Naive B cell (primary cell): ENCODE results near the gene AGFG2. TPM values are rescaled to one million over a fixed set of nuclear protein-coding genes. Genes with fewer than 3 reads are reported as not detected.

Source experiments
- ATAC-seq, 2 donors: fragments of 150-1000 bp; cut with Tn5 transposase; 2 replicates each; pipeline ENCODE4 v1.10.0; 2021; ENCODE audit warnings: low read depth in 2 of 2, mild to moderate bottlenecking in 2 of 2, moderate library complexity in 2 of 2
- DNase-seq: peaks from one replicate; pipeline ENCODE4 v3.0.0; 2022
- H3K27ac Mint-ChIP-seq, 6 donors: one replicate each; pipeline ENCODE4 v1.8.0; 2020 to 2022; ENCODE audit warnings: mild to moderate bottlenecking in 6 of 6, mixed read lengths in 6 of 6, moderate library complexity in 5 of 6, inconsistent platforms in 2 of 6
- H3K27me3 Mint-ChIP-seq, 3 donors: one replicate each; pipeline ENCODE4 v1.8.0; 2021 to 2022; ENCODE audit warnings: mixed read lengths in 3 of 3, mild to moderate bottlenecking in 1 of 3
- H3K36me3 Mint-ChIP-seq, 2 donors: one replicate each; pipeline ENCODE4 v1.8.0; 2020 to 2022; ENCODE audit warnings: mixed read lengths in 2 of 2, inconsistent platforms in 1 of 2, mild to moderate bottlenecking in 1 of 2
- H3K4me1 Mint-ChIP-seq, 3 donors: one replicate each; pipeline ENCODE4 v1.8.0; 2020 to 2022; ENCODE audit warnings: mixed read lengths in 3 of 3, inconsistent platforms in 1 of 3, mild to moderate bottlenecking in 1 of 3, moderate library complexity in 1 of 3
- H3K4me3 Mint-ChIP-seq, 8 donors: one replicate each; pipeline ENCODE4 v1.8.0; 2020 to 2022; ENCODE audit warnings: mild to moderate bottlenecking in 8 of 8, mixed read lengths in 8 of 8, moderate library complexity in 8 of 8, inconsistent platforms in 2 of 8
- H3K9me3 Mint-ChIP-seq, 7 donors: one replicate each; pipeline ENCODE4 v1.8.0; 2020 to 2022; ENCODE audit warnings: mixed read lengths in 7 of 7, mild to moderate bottlenecking in 5 of 7, inconsistent platforms in 2 of 7, moderate library complexity in 1 of 7
- polyA plus RNA-seq, 6 donors: library from polyadenylated mRNA; unstranded; fragments of 300-500 nt; fragmentation: Illumina TruSeq; gene quantifications; one replicate each; pipeline ENCODE4 v1.2.3, GENCODE V29; 2021; ENCODE audit warnings: low read depth in 6 of 6

Gene AGFG2
- polyA plus RNA-seq, 6 donors from 2014 or later = 3.1 to 5.9 (median 4.1) TPM; not detected in 1

DNA sequence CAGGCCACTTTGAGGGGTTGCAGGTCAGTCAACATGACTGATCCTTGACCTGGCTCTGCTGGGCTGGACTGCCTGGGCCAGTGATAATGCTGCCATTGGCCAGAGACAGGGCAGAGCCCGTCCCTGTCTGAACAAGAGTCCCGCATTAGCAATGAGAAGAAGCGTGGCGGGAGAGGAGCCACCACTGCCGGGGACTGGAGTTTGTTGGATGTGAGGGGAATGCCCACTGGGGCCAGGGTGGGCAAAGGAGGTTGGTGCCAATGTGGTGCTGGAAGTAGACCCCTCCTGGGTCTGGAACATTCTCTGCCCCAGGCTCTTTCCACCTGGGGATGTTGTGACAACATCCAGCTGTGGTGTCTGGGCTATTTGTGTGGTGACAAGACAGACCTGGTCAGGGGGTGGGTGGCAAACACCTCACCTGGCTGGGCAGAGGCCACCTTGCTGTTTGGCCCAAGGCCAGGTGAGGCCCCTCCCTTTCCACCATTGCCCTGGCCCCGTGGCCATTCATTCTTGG, 27.1 kb downstream of the AGFG2 start:
- no peaks in the 10 kb centered on the region for H3K9me3 Mint-ChIP-seq
- DNase-seq (no peak), ATAC-seq (no peak)
- no peak overlapping the region for H3K4me3 Mint-ChIP-seq
- no peaks in the 10 kb centered on the region for H3K36me3 Mint-ChIP-seq
- H3K27ac Mint-ChIP-seq = peak overlapping the region in 1 of 6 donors; percentile 8
- H3K27me3 Mint-ChIP-seq = no peaks in the 10 kb centered on the region
- H3K4me1 Mint-ChIP-seq = peaks cover 23 to 52% (median 43%) of the 10 kb centered on the region in 3 donors

- H3K4me3 Mint-ChIP-seq = peak overlapping the region in 1 of 8 donors; percentile 37
Observed at GRCh38 chr7:100567031-100567730, 28.2 kb downstream of the AGFG2 start.

GRCh38 chr7:100567751-100568175, 28.8 kb downstream of the AGFG2 start:
- H3K27ac Mint-ChIP-seq = peak overlapping the region in 2 of 6 donors; percentile 24 to 68
- ATAC-seq (no peak), DNase-seq (no peak)
- H3K27me3 Mint-ChIP-seq = no peaks in the 10 kb centered on the region
- H3K4me3 Mint-ChIP-seq = peak overlapping the region in 1 of 8 donors; percentile 47
- H3K9me3 Mint-ChIP-seq = no peaks in the 10 kb centered on the region
- peaks cover 27 to 61% (median 52%) of the 10 kb centered on the region in 3 donors for H3K4me1 Mint-ChIP-seq
- no peaks in the 10 kb centered on the region for H3K36me3 Mint-ChIP-seq

More at GRCh38 chr7:100567031-100567730, 28.2 kb downstream of the AGFG2 start:
- Mint-ChIP-seq H3K36me3 (no peaks in the 10 kb centered on the region), H3K4me1 (peaks cover 27 to 58% (median 52%) of the 10 kb centered on the region in 3 donors), H3K9me3 (no peaks in the 10 kb centered on the region), H3K27me3 (no peaks in the 10 kb centered on the region), H3K27ac (peak overlapping the region in 2 of 6 donors; percentile 8 to 68)
- ATAC-seq = no peak
- no peak for DNase-seq

DNA sequence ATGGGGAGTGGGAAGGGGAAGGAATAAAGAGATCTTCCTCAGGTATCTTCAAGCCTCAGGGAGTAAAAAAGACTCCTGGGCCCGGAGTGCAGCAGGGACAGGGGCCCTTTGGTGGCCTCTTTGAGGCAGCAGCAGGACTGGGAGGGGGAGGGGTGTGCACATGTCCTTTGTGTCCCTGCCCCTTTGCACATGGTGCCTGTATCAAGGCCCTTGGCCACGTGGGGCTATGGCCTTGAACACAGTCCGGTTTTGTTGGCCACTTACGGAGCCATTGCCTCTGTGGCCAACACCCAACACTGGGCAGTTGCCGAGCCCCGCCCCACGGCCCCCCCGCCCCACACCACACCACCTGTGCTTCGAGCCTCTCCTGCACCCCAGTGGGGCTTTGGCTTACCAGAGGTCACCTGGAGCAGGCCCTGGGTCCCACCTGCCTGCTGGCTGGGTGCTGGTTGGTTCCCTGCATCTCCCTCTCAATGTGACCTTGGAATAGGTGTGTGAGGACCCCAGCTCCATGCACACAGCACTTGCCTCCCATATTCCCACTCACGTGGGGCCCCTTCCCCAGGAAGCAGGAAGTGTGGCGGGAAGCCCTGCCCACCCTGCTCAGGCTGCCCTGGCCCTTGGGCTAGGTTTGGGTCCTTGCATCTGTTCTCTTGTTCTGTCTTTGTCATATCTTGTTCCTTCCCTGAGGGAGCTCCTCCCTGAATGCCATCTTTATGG, 29.3 kb downstream of the AGFG2 start:
- Mint-ChIP-seq H3K4me1 (peaks cover 27 to 61% (median 52%) of the 10 kb centered on the region in 3 donors), H3K4me3 (peak overlapping the region in 3 of 8 donors; percentile 47 to 85 (median 69)), H3K27me3 (no peaks in the 10 kb centered on the region), H3K9me3 (no peaks in the 10 kb centered on the region), H3K36me3 (no peaks in the 10 kb centered on the region), H3K27ac (peak overlapping the region in 2 of 6 donors; percentile 42 to 89)
- ATAC-seq (no peak), DNase-seq (no peak)

- Mint-ChIP-seq H3K4me1 (peaks cover 23 to 54% (median 46%) of the 10 kb centered on the region in 3 donors), H3K9me3 (no peaks in the 10 kb centered on the region), H3K4me3 (peak overlapping the region in 7 of 8 donors; percentile 41 to 85 (median 70)), H3K36me3 (no peaks in the 10 kb centered on the region), H3K27me3 (no peaks in the 10 kb centered on the region), H3K27ac (peak overlapping the region in 2 of 6 donors; percentile 42 to 89)
- DNase-seq = peak; percentile 42
- peak; percentile 39 to 44 for ATAC-seq
Observed at GRCh38 chr7:100568896-100569844, 30.2 kb downstream of the AGFG2 start.

DNA sequence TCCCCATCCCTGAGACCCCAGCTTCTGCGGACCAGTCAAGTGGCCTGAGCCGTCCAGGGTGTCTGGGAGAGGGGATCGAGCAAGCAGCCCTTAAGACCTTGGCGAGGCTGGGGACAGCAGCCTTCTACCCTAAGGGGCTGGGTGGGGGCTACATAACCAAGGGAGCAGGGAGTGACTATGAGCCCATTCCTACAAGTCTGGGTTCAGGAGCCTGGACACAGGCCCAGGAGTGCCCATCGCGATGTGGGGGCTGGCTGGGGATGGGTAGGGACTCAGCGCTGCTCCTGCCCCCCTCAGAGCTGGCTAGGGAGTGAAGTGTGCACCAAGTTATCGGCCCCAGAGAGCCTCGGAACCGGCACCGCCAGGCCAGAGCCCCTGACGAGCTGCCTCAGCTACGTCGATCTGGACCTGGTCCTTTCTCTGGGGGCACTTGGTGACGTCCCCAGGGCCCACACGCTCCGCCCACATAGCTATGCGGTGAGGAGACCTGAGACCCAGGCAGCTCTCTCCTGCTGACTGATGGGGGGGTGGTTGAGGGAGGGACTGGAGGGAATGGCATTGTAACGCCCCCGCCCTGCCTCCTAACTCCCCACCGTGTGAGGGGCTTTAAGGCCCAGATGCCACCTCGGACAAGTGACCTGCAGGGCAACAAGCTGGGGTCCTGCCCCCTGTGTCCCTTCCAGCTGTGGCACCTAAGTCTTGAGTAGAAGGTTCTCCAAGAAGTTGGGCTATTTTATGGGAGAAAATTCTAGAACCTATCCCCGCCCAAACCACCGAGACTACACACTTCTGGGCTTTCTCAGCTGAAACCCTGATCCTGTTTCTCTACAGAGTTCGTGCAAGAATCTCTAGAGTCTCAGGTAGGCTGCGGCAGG, 32.2 kb downstream of the AGFG2 start:
- ATAC-seq (no peak), DNase-seq (no peak)
- Mint-ChIP-seq H3K27me3 (no peaks in the 10 kb centered on the region), H3K27ac (peak overlapping the region in 1 of 6 donors; percentile 44), H3K4me1 (peaks cover 26 to 52% (median 40%) of the 10 kb centered on the region in 3 donors), H3K9me3 (no peaks in the 10 kb centered on the region), H3K4me3 (peak overlapping the region in 6 of 8 donors; percentile 30 to 58 (median 46)), H3K36me3 (peaks cover 0 to 13% of the 10 kb centered on the region in 2 donors)

DNA sequence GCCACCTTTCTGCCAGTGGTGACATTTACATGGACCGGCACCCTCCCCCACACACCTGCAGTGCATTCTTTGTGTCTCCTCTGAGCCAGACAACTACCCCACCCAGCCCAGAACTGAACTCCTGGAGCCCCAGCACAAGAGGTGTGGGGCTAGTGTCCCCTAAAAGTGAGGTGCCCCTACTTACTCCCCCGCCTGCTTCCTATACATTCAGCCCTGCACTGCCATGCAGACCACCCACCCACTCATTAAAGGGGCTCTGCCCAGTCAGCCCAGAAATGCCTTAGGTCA, 32.8 kb downstream of the AGFG2 start:
- peak overlapping the region in 1 of 6 donors; percentile 87 for H3K27ac Mint-ChIP-seq
- no peaks in the 10 kb centered on the region for H3K27me3 Mint-ChIP-seq
- no peaks in the 10 kb centered on the region for H3K9me3 Mint-ChIP-seq
- H3K4me1 Mint-ChIP-seq = peaks cover 26 to 50% (median 40%) of the 10 kb centered on the region in 3 donors
- DNase-seq = no peak
- peaks cover 0 to 19% of the 10 kb centered on the region in 2 donors for H3K36me3 Mint-ChIP-seq
- H3K4me3 Mint-ChIP-seq = peak overlapping the region in 2 of 8 donors; percentile 15 to 42
- ATAC-seq = no peak

- no peaks in the 10 kb centered on the region for H3K27me3 Mint-ChIP-seq
- ATAC-seq (no peak), DNase-seq (no peak)
- H3K36me3 Mint-ChIP-seq = peaks cover 0 to 21% of the 10 kb centered on the region in 2 donors
- peak overlapping the region in 1 of 8 donors; percentile 15 for H3K4me3 Mint-ChIP-seq
- H3K9me3 Mint-ChIP-seq = no peaks in the 10 kb centered on the region
- peak overlapping the region in 3 of 6 donors; percentile 24 to 87 (median 86) for H3K27ac Mint-ChIP-seq
- H3K4me1 Mint-ChIP-seq = peaks cover 26 to 44% (median 37%) of the 10 kb centered on the region in 3 donors
Observed at GRCh38 chr7:100572281-100572948, 33.4 kb downstream of the AGFG2 start.

- peaks cover 19 to 37% (median 30%) of the 10 kb centered on the region in 3 donors for H3K4me1 Mint-ChIP-seq
- no peaks in the 10 kb centered on the region for H3K9me3 Mint-ChIP-seq
- H3K36me3 Mint-ChIP-seq = peaks cover 0 to 21% of the 10 kb centered on the region in 2 donors
- peak overlapping the region in 1 of 6 donors; percentile 71 for H3K27ac Mint-ChIP-seq
- DNase-seq (no peak), ATAC-seq (no peak)
- no peaks in the 10 kb centered on the region for H3K27me3 Mint-ChIP-seq
- H3K4me3 Mint-ChIP-seq = no peak overlapping the region
Observed at GRCh38 chr7:100572949-100573675, 34.1 kb downstream of the AGFG2 start.

DNA sequence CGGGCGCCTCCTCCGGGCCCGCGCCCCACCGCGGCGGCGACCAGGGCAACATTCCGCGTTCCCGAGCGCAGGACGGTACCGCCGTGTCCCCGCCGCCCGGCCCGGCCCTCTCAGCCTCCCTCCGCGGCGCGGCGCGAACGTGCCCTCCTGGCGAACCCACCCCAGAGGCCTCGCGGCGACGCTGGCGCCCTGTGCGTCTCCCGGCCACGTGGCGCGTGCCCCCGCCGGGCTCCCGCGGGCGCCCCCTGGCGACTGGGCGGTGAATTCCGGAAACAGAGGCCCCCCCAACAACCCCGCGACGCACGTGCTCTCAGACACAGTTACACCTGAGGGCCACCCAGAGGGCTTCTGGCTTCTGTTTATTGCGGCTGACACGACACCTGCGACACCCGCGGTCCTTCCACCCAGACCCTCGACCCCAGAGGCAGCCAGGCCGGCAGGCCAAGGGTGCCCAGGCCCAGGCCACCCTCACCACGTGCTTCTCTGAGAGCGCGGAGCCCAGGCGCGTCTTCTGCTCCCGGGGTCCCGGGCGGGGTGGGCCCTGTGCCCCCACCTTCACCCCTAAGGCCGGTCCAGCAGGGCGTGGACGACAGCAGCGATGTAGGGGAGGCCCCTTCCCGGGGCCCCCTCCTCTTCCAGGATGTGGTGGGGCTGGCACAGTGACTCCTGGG, 34.8 kb downstream of the AGFG2 start, which contains the start of gene SAP25:
TSS of gene SAP25 (minus strand) at position 210 of the 671 bp plus-strand sequence. CDS start at position 52, 158 bp downstream.
- Mint-ChIP-seq H3K27ac (peak within 1 kb of the TSS in 1 of 6 donors; percentile 71), H3K27me3 (no peaks in the 10 kb centered on the region), H3K4me1 (peaks cover 14 to 32% (median 22%) of the 10 kb centered on the region in 3 donors), H3K9me3 (no peaks in the 10 kb centered on the region), H3K4me3 (no peak within 1 kb of the TSS), H3K36me3 (peaks cover 0 to 21% of the 10 kb centered on the region in 2 donors)
- DNase-seq = no peak
- no peak for ATAC-seq
